ENCODE results near the gene SMIM10.
"Not testable (repeated sequence)": the region's sequence is repeated elsewhere in the genome, so short reads cannot be mapped to it uniquely, and the experiment has no call there.

Gene SMIM10

GRCh38 chrX:135009057-135009610, 18.3 kb downstream of the SMIM10 start:
- DNase-seq: no peak
- intact Hi-C loops (cut with DNase I): no loop called here

DNA sequence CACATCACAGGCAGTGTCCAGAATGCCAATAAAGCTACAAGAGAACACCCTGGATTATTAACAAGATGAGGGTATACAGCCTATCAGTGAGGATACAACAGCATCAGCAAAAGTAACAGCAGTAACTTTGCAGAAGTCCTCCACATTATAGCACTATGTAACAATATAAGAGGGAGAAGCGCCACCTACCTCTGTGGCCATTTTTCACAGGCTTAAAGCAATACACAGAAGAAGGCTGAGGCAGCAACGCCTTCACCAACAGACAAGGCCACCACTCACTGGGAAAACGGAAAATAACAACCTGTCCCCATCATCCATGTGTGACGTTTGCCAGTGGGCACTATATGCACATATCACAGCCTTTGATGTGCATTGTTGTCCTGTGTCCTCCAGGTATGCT, 19.0 kb downstream of the SMIM10 start:
- DNase-seq: no peak
- intact Hi-C loops (cut with DNase I): no loop called here

- no peak for DNase-seq
- intact Hi-C loops (cut with DNase I): no loop called here
These were observed 20.1 kb downstream of the SMIM10 start for GRCh38 chrX:135010921-135011320.

DNA sequence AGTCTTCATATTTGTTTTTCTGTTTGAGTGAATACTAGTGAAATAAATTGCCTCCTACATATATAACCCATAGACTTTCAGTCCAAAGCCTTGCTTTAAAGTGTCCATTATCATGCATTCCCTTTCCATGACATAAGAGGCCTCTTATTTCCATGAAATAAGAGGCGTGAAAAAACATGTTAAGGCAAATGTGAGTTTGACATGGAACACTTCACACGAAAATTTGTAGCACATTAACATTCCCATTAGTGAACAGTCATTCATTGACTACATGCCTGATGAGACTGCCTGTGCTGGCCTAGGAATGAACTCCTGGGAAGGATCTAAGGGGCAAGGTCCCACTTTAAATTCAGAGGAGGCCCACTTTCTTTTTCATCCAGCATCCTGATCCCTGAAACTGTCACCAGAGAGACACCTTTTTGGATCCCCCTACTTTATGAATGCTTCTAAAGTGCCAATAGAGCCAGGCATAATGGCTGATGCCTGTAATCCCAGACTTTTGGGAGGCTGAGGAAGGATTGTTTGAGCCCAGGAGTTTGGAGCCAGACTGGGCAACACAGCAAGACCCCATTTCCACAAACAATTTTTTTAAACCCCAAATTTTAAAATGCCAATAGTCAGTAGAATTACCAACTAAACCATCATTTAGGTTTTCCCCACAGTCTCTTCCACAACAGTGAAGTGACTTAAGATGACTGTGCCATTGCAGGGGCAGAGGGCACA, 24.9 kb downstream of the SMIM10 start:
- DNase-seq: no peak
- intact Hi-C loops (cut with DNase I): no loop called here

DNA sequence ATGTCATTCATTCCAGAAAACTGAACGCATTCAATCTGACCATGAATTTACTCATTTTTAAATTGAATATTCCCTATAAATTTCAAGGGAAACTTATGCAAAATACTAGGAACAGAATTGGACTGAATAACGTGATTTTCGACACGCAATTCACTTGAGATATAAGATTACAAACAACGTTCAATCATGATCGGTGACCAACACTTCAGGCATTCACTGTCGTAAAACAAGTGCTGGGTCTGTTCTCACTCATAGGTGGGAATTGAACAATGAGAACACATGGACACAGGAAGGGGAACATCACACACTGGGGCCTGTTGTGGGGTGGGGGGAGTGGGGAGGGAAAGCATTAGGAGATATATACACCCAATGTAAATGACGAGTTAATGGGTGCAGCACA, 29.1 kb downstream of the SMIM10 start:
- DNase-seq; intact Hi-C loops (cut with DNase I): not testable (repeated sequence)

- intact Hi-C loops (cut with DNase I): not testable (repeated sequence)
These were observed 33.0 kb downstream of the SMIM10 start for GRCh38 chrX:135023791-135024190.

DNA sequence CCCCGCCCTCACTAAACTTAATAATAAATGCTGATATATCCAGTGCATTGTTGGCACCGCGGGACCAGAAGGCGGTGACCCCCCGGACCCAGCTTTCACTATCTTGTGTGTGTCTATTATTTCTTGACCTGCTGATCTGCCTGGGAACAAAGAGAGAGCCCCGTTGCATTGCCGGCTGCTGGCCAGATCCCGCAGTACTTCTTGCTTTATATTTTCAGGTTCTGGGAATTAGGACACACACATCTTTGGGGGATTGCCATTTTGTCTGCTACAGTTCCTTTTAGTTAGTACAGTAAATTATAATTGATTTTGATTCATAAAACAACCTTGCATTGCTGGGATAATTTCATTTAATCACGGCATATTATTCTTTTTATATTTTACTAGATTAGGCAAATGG, 33.7 kb downstream of the SMIM10 start:
- no peak for DNase-seq
- intact Hi-C loops (cut with DNase I): no loop called here

More at GRCh38 chrX:135023791-135024190, 33.0 kb downstream of the SMIM10 start:
- not testable (repeated sequence) for DNase-seq

DNA sequence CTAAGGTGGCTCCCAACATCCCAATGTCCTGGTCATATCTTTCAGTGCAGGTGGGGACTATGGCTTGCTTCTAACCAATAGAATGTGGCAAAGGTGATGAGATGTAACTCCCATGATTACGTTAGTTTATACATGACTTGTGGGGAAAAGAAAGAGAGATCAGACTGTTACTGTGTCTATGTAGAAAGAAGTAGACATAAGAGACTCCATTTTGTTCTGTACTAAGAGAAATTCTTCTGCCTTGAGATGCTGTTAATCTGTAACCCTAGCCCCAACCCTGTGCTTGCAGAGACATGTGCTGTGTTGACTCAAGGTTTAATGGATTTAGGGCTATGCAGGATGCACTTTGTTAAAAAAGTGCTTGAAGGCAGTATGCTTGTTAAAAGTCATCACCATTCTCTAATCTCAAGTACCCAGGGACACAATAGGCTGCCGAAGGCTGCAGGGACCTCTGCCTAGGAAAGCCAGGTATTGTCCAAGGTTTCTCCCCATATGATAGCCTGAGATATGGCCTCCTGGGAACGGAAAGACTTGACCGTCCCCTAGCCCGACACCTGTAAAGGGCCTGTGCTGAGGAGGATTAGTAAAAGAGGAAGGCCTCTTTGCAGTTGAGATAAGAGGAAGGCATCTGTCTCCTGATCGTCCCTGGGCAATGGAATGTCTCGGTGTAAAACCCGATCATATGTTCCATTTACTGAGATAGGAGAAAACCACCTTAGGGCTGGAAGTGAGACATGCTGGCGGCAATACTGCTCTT, 39.6 kb downstream of the SMIM10 start:
- intact Hi-C loops (cut with DNase I); DNase-seq: not testable (repeated sequence)

- intact Hi-C loops (cut with DNase I); DNase-seq: not testable (repeated sequence)
These were observed 50.6 kb downstream of the SMIM10 start for GRCh38 chrX:135041149-135042123.
